ENCODE measurements around the gene BCL2L13. TPM values are rescaled to one million over a fixed set of nuclear protein-coding genes. Genes with fewer than 3 reads are reported as not detected.

BCL2L13 gene
- polyA plus RNA-seq, 1 donor from 2014 or later = 20.8 TPM

DNA sequence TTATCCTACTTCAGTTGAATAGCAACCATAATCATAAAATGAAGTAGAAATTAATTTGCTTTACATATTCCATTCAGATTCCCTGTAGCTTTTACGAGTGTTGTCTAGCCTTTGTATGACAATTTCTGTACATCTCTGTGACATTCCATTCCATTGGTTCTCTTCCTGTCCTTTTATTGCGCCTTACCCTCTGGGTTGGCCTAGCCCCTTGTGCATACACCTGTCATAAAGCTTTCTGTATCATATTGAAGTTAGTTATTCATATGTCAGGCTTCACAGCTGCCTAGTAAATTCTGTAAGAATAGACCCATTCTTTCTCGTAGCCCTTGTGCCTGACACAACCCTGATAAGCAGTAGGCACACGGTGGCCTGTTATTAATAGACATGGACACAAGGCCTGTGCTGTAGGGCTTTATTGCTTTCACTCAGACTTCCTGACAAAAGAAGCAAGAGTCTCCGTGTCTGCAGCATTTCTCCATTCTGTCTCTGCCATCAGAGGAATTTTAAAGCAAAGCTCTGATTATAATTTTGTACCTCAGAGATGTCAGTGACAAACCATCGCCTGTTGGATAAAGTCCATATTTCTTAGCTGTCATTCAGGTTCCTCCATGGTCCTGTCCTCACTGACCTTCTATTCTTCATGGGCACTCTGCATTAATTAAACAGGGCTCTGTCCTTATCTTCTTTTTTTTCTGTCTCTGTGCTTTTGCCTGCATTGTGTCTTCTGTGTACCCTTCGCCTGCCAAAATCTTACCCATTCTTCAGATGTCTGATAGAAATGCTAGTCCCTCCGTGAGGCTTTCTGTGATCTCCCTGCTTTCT is 86.3 kb downstream of the BCL2L13 start:
- Histone ChIP-seq H3K36me3 (ENCODE audit: insufficient read depth, low read length) (peaks cover 6% of the 10 kb centered on the region), H3K4me3 (ENCODE audit: low read length) (no peak overlapping the region), H3K79me2 (replicated peaks; ENCODE audit: insufficient read depth, low read length) (no peaks in the 10 kb centered on the region), H3K9me3 (ENCODE audit: low read length) (no peaks in the 10 kb centered on the region), H3K9me2 (ENCODE audit: insufficient read depth, low read length) (no peaks in the 10 kb centered on the region), H3K27ac (ENCODE audit: low read length) (no peak overlapping the region), H3K9ac (ENCODE audit: low read length) (no peak overlapping the region), H3K4me2 (ENCODE audit: low read length) (no peak overlapping the region), H2AFZ (ENCODE audit: low read depth, low read length) (no peak overlapping the region), H4K20me1 (ENCODE audit: insufficient read depth) (no peaks in the 10 kb centered on the region), H3F3A (ENCODE audit: insufficient read depth, low read length, poor library complexity, severe bottlenecking) (no peaks in the 10 kb centered on the region), H3K27me3 (ENCODE audit: insufficient read depth, low read depth, low read length) (no peaks in the 10 kb centered on the region)
- no peak for TF ChIP-seq EZH2 (IDR thresholded peaks at IDR 0.05; ENCODE audit: borderline replicate concordance, insufficient read depth, low read length, poor library complexity, severe bottlenecking)
- no peak for TF ChIP-seq MXI1 (conservative IDR thresholded peaks at IDR 0.05; ENCODE audit: poor library complexity, severe bottlenecking)
- TF ChIP-seq RAD21 (conservative IDR thresholded peaks at IDR 0.05) = no peak
- TF ChIP-seq POLR2AphosphoS5 (IDR thresholded peaks at IDR 0.05) = no peak
- TF ChIP-seq TAF1 (IDR thresholded peaks at IDR 0.05; ENCODE audit: low read depth) = no peak
- TF ChIP-seq, protein P1, sequence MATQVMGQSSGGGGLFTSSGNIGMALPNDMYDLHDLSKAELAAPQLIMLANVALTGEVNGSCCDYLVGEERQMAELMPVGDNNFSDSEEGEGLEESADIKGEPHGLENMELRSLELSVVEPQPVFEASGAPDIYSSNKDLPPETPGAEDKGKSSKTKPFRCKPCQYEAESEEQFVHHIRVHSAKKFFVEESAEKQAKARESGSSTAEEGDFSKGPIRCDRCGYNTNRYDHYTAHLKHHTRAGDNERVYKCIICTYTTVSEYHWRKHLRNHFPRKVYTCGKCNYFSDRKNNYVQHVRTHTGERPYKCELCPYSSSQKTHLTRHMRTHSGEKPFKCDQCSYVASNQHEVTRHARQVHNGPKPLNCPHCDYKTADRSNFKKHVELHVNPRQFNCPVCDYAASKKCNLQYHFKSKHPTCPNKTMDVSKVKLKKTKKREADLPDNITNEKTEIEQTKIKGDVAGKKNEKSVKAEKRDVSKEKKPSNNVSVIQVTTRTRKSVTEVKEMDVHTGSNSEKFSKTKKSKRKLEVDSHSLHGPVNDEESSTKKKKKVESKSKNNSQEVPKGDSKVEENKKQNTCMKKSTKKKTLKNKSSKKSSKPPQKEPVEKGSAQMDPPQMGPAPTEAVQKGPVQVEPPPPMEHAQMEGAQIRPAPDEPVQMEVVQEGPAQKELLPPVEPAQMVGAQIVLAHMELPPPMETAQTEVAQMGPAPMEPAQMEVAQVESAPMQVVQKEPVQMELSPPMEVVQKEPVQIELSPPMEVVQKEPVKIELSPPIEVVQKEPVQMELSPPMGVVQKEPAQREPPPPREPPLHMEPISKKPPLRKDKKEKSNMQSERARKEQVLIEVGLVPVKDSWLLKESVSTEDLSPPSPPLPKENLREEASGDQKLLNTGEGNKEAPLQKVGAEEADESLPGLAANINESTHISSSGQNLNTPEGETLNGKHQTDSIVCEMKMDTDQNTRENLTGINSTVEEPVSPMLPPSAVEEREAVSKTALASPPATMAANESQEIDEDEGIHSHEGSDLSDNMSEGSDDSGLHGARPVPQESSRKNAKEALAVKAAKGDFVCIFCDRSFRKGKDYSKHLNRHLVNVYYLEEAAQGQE (IDR thresholded peaks at IDR 0.05; ENCODE audit: borderline replicate concordance) = no peak
- no peak for TF ChIP-seq SMC3 (conservative IDR thresholded peaks at IDR 0.05; ENCODE audit: poor library complexity)
- TF ChIP-seq EP300 (conservative IDR thresholded peaks at IDR 0.05; ENCODE audit: poor library complexity, severe bottlenecking) = no peak
- TF ChIP-seq, protein P2, sequence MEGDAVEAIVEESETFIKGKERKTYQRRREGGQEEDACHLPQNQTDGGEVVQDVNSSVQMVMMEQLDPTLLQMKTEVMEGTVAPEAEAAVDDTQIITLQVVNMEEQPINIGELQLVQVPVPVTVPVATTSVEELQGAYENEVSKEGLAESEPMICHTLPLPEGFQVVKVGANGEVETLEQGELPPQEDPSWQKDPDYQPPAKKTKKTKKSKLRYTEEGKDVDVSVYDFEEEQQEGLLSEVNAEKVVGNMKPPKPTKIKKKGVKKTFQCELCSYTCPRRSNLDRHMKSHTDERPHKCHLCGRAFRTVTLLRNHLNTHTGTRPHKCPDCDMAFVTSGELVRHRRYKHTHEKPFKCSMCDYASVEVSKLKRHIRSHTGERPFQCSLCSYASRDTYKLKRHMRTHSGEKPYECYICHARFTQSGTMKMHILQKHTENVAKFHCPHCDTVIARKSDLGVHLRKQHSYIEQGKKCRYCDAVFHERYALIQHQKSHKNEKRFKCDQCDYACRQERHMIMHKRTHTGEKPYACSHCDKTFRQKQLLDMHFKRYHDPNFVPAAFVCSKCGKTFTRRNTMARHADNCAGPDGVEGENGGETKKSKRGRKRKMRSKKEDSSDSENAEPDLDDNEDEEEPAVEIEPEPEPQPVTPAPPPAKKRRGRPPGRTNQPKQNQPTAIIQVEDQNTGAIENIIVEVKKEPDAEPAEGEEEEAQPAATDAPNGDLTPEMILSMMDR (IDR thresholded peaks at IDR 0.05; ENCODE audit: poor library complexity, severe bottlenecking) = no peak

- no peaks in the 10 kb centered on the region for H3K9me2 ChIP-seq (ENCODE audit: insufficient read depth, low read length)
- H2AFZ ChIP-seq (ENCODE audit: low read depth, low read length) = no peak overlapping the region
- H3K27ac ChIP-seq (ENCODE audit: low read length) = no peak overlapping the region
- H3K27me3 ChIP-seq (ENCODE audit: insufficient read depth, low read depth, low read length) = no peaks in the 10 kb centered on the region
- TF ChIP-seq, protein P1 (IDR thresholded peaks at IDR 0.05; ENCODE audit: borderline replicate concordance) = no peak
- TF ChIP-seq EP300 (conservative IDR thresholded peaks at IDR 0.05; ENCODE audit: poor library complexity, severe bottlenecking) (no peak), MXI1 (conservative IDR thresholded peaks at IDR 0.05; ENCODE audit: poor library complexity, severe bottlenecking) (no peak), POLR2AphosphoS5 (IDR thresholded peaks at IDR 0.05) (no peak), SMC3 (conservative IDR thresholded peaks at IDR 0.05; ENCODE audit: poor library complexity) (no peak), EZH2 (IDR thresholded peaks at IDR 0.05; ENCODE audit: borderline replicate concordance, insufficient read depth, low read length, poor library complexity, severe bottlenecking) (no peak), RAD21 (conservative IDR thresholded peaks at IDR 0.05) (no peak)
- H3F3A ChIP-seq (ENCODE audit: insufficient read depth, low read length, poor library complexity, severe bottlenecking) = no peaks in the 10 kb centered on the region
- no peaks in the 10 kb centered on the region for H3K9me3 ChIP-seq (ENCODE audit: low read length)
- no peaks in the 10 kb centered on the region for H4K20me1 ChIP-seq (ENCODE audit: insufficient read depth)
- no peak overlapping the region for H3K9ac ChIP-seq (ENCODE audit: low read length)
- no peak overlapping the region for H3K4me2 ChIP-seq (ENCODE audit: low read length)
- no peaks in the 10 kb centered on the region for H3K79me2 ChIP-seq (replicated peaks; ENCODE audit: insufficient read depth, low read length)
- H3K36me3 ChIP-seq (ENCODE audit: insufficient read depth, low read length) = peaks cover 6% of the 10 kb centered on the region
- H3K4me3 ChIP-seq (ENCODE audit: low read length) = no peak overlapping the region
Observed at GRCh38 chr22:17725500-17725796, 86.9 kb downstream of the BCL2L13 start.

All from neural cell (in vitro differentiated cells).